Measurements from ENCODE around the gene MAP3K10.

Gene MAP3K10

DNA sequence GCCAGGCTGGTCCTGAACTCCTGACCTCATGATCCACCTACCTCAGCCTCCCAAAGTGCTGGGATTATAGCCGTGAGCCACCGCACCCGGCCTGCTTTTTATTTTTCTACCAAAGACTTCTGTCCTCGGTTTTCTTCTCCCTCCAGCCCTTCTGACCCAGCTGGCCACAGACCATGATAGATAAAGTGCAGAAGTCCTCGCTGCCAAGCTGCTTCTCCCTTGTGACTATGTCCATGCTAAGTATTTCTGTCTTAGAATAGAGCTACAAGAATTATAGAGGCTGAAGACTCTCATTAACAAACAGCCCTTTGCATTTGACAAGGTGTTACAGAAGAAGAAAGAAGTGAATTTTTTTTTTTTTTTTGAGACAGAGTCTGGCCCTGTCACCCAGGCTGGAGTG, 15.4 kb upstream of the MAP3K10 start:
- no peak for DNase-seq

DNA sequence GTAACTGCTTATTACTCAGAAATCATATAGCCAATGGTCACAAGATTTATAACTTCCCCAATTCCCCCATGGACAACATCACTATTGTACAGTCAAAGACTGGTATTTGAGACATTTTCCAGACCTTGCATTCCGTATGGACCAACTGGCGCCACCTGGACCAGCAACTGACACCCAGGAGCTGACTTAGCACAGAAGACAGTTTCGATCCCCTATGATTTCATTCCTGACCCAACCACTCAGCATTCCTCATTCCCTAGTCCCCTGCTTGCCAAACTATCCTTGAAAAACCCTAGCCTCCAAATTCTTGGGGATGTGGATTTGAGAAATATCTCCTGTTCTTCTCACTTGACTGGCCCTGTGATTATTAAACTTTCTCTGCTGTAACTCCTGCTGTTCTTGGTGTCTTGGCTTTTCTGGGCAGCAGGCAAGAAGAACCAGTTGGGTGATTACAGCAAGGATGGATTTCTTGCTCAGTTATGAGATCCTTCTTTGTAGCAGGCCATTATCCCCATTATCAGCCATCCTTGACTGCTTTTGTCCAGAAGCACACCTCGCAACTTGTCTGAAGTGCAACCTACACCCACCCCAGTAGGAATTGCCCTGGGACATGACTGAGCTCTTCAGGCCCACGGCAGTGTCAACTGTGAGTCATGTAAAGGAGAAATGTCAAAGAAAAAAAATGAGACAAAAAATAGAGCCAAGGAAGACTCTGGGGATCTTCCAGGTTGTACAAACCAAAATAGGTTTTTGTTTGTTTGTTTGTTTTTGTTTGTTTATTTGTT, 13.7 kb upstream of the MAP3K10 start:
- DNase-seq, result no peak

DNA sequence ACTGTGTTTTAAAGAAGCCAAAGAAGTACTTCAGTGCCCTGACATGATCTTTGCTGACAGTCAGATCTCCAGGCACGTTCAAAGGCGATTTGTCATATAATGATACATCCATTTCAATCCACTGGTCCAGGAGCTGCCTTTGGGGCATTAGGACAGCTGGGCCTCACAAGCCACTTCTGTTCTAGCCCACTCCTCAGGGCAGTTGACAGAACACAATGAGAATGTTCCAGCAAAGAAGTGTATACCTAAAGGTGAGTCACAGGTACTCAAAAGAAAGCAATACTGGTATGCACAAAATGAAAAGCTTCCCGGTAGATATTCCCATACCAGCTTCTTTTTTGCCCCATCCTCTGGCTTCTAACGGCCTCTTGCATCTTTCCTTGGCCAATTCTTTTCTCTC, 12.5 kb upstream of the MAP3K10 start:
- no peak for DNase-seq

DNA sequence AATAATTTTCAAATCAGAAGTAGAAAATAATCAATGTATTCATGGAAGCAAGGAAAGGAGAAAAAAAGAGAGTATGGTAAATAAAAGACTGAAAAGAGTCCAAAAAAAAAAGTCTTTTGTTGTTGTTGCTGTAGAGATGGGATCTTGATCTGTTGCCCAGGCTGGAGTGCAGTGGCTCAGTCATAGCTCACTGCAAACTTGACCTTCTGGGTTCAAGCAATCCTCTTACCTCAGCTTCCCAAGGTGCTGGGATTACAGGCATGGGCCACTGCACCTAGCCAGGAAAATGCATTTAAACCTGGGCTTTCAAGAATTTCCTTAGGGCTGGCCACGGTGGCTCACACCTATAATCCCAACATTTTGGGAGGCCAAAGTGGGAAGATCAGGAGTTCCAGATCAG, 7.0 kb upstream of the MAP3K10 start:
- no peak for DNase-seq

DNA sequence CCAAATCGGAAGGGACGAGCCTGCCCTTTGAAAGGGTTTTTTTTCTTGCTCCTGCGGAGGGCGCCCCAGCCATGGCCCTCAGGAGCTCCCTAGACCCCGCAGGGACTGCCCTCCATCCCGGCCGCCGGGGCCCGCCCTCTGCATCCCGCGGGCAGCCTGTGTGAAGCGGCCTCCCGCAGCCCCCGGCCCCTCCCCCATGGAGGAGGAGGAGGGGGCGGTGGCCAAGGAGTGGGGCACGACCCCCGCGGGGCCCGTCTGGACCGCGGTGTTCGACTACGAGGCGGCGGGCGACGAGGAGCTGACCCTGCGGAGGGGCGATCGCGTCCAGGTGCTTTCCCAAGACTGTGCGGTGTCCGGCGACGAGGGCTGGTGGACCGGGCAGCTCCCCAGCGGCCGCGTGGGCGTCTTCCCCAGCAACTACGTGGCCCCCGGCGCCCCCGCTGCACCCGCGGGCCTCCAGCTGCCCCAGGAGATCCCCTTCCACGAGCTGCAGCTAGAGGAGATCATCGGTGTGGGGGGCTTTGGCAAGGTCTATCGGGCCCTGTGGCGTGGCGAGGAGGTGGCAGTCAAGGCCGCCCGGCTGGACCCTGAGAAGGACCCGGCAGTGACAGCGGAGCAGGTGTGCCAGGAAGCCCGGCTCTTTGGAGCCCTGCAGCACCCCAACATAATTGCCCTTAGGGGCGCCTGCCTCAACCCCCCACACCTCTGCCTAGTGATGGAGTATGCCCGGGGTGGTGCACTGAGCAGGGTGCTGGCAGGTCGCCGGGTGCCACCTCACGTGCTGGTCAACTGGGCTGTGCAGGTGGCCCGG, 815 bp downstream of the MAP3K10 start:
- DNase-seq, result no peak

DNA sequence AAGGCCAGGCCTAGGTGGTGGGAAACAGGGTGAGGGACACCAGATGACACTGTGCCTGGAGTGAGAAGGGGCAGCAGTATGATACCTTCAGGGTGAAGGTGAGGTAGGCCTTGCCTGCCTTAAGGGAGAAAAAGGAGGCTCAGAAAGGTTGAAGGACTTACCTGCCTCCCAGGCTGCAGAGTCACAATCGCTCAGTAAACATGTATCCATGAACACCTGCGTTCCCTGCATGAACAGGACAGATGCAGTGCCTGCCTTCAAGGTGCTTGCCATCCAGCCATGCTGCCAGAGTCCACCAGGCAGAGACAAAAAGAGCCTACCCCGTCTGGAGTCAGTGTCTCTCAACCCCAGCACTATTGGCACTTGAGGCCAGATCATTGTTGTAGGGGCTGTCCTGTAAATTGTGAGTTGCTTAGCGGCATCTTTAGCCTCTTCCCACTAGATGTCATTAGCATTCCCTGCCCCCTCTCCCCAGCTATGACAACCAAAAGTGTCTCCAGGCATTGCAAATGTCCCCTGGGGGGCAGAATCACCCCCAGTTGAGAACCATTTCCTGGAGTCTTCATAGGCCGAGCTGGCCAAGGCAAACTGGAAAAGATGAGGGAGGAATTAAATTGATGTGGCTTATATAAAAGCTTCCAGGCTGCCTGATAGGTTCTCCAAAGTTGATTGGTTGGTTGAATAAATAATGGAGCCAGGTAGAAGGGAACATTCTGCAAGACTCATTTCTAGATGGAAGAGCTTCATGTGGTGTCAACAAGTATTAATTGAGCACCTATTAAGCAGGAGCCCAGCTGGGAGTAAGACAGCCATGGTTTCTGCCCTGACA, 1.7 kb downstream of the MAP3K10 start:
- no peak for DNase-seq

DNA sequence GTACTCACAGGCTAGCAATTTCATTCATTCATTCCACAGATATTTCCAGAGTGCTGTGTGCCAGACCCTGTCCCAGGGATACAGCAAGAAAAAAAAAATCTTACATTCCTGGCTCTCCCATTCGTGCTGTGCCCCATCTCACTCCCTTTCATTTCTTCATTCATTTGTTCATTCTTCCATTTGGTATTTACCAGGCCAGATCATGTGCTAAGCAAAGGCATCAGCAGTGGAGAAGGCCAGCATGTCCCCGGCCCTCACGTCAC, 2.3 kb downstream of the MAP3K10 start:
- DNase-seq, result no peak

DNA sequence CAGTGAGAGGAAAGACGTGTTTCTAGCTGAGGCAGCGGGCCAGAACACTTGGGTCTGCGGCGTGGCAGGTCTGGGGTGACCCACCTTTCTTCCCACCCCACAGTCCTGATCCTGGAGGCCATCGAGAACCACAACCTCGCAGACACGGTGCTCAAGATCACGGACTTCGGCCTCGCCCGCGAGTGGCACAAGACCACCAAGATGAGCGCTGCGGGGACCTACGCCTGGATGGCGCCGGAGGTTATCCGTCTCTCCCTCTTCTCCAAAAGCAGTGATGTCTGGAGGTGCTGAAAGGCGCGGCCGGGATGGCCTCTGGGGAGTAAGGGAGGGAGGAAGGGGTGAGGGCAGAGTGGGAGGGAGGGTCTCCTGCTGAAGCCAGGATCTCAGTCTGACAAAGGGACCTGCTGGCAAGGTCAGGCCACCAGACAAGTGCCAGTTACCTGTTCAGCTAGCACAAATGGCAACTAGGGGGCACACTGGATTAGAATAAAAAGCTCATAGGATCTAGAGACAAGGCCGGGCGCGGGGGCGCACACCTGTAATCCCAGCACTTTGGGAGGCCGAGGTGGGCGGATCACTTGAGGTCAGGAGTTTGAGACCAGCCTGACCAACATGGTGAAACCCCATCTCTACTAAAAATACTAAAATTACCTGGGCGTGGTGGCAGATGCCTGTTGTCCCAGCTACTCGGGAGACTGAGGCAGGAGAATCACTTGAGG, 7.2 kb downstream of the MAP3K10 start:
- DNase-seq, result no peak

DNA sequence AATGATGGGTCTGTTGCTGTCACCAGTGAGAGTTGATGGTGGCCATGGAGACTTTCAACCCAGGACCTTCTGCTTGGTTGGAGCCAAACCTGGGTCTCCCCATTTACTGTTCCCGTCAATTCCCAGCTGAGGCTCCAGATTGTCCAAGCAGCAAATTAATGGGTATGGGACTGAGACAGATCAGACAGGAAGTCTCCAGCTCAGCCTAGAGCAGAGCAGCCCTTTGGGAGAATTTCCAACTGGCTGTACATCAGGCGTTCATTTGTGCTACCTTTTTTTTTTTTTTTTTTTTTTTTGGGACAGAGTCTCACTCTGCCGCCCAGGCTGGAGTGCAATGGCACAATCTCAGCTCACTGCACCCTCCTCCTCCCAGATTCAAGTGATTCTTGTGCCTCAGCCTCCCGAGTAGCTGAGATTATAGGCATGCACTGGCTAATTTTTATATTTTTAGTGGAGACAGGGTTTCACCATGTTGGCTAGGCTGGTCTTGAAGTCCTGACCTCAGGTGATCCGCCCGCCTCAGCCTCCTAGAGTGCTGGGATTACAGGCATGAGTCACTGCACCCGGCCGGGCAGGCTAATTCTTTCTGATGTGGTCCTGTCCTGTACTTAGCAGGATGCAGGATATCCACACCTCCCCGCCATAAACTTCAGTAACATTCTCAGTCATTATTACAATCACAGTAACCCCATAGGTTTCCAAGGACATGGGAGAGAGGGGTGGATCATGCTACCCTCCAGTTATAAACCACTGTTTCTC, 9.3 kb downstream of the MAP3K10 start:
- DNase-seq, result no peak

DNA sequence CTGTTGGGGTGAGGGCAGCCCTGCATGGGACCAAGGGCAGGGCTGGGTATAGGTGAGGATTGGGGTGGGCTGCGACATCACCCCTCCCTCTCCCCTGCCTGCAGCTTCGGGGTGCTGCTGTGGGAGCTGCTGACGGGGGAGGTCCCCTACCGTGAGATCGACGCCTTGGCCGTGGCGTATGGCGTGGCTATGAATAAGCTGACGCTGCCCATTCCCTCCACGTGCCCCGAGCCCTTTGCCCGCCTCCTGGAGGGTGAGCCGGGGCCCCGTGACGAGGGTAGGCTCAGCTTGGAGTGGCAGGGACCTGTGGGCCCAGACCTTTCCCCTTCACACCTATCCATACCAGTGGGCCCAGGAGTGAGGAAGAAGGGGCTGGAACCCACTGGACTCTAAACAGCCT, 13.2 kb downstream of the MAP3K10 start:
- no peak for DNase-seq

DNA sequence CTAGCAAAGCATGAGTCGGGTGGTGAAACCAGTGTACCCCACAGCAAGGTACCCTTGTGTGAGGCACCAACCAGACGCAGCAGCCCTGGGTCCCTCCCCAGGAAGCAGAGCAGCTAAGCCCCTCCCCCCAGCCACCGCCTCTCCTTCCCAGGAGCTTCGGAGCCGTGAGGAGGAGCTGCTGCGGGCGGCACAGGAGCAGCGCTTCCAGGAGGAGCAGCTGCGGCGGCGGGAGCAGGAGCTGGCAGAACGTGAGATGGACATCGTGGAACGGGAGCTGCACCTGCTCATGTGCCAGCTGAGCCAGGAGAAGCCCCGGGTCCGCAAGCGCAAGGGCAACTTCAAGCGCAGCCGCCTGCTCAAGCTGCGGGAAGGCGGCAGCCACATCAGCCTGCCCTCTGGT, 14.5 kb downstream of the MAP3K10 start:
- no peak for DNase-seq

DNA sequence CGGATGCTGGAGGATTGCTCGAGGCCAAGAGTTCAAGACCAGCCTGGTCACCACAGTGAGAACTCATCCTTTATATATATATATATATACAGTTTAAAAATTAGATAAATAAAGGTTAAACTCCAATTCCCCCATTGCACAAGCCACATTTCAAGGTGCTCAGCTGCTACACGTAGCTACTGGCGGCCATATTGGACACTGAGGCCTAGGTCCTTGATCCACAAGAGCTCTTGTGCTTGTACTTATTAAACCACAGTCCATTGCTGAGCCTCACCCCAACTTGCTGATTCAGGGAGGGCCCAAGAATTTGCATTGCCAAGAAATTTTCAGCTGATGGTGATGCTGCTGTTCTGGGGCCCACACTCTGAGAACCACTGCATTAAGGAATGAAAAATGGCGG, 17.4 kb downstream of the MAP3K10 start:
- DNase-seq, result no peak

DNA sequence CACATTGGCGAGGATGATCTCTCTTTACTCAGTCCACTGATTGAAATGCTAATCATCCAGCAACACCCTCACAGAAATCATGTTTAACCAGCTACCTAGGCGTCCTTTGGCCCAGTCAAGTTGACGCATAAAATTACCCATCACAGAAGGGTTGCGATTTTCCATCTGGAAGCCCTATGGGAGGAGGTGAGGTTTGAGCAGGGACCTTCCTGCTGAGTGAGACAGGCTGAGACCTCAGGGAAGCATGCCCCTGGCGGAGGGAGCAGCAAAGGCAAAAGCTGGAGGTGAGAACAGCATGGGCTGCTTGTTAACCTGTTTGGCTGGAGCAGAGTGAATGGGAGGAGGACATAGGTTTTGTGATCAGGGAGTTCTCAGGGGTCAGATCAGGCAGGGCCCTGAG, 19.7 kb downstream of the MAP3K10 start:
- no peak for DNase-seq

DNA sequence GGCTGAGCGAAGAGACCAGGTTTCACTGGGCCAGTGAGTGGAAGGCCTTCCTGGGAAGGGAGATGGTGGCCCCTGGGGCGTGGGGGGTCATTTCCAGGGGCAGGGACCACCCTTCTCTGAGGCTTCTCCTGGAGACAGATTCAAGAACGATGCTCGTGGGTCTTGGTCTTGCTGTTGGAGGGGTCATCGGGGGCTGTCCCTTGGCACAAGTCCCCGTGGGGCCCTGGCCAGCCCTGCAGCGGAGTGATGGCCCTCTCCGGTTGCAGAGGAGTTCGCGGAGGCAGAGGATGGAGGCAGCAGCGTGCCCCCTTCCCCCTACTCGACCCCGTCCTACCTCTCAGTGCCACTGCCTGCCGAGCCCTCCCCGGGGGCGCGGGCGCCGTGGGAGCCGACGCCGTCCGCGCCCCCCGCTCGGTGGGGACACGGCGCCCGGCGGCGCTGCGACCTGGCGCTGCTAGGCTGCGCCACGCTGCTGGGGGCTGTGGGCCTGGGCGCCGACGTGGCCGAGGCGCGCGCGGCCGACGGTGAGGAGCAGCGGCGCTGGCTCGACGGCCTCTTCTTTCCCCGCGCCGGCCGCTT, 22.1 kb downstream of the MAP3K10 start:
- no peak for DNase-seq

DNA sequence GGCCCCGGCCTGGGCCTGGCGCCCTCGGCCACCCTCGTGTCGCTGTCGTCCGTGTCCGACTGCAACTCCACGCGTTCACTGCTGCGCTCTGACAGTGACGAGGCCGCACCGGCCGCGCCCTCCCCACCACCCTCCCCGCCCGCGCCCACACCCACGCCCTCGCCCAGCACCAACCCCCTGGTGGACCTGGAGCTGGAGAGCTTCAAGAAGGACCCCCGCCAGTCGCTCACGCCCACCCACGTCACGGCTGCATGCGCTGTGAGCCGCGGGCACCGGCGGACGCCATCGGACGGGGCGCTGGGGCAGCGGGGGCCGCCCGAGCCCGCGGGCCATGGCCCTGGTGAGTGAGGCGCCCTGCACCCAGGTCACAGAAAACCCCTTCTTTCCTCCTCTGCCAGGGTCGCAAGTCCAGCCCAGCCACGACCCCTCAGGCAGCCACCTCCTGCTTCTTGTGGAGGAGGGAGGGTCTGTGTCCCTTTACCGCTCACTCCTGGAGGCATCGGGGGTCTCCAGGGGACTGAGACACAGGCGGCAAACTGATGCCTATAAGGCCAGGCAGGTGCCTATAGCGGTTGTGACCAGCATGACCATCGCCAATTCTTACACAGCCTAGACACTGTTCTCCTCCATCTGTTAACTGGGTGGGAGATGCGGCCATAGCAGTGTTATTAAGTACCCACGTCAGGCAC, 22.8 kb downstream of the MAP3K10 start:
- no peak for DNase-seq

DNA sequence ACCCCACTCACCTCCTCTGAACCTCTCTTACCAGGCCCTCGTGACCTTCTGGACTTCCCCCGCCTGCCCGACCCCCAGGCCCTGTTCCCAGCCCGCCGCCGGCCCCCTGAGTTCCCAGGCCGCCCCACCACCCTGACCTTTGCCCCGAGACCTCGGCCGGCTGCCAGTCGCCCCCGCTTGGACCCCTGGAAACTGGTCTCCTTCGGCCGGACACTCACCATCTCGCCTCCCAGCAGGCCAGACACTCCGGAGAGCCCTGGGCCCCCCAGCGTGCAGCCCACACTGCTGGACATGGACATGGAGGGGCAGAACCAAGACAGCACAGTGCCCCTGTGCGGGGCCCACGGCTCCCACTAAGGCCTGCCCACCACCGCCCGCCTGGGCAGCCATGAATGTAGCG, 23.7 kb downstream of the MAP3K10 start:
- DNase-seq, result no peak

DNA sequence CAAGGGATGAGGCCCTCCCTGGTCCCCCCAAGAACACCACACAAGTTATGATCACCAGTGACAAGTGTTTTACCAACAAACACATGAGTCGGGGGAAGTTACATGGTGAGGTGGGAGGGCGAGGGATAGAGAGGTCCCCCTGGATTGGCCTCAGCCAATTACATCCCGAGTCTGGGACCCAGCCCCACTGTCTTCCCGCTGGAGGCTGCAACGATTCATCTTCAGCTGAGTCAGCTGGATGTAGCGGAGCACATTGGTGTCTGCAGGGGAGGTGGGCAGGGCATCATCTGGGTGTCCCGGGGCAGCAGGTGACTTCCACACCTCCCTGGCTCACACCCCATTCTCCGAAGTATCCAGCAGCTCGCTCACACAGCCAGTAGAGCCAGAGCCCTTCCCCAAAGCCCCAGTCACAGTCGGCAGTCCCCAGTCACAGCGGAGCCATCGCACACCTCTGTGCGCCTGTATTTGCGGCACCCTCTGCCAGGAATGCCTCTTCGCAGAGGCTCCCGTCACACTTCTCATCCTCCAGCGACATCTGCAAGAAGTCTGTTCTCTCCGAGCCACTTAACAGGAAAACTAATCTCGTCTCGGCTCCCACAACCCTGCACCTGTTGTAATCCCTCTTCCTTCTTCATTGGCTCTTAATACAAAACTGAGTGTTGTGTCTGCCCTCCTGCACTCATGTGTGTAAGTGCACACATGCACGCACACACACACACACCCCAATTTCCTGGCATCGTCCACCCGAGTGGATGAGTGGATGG, 25.0 kb downstream of the MAP3K10 start:
- no peak for DNase-seq

DNA sequence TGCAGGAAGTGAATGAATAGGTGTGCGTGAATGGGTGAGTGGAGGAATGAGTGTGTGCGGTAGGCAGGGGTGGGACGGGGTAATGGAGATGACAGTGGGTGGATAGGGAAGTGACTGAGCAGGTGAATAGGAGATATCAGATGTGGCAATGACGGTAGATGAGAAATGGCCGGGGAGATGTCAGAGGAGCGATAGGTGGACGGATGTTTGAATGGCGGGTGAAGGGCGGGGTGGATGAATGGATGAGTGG, 25.5 kb downstream of the MAP3K10 start:
- DNase-seq, result no peak

DNA sequence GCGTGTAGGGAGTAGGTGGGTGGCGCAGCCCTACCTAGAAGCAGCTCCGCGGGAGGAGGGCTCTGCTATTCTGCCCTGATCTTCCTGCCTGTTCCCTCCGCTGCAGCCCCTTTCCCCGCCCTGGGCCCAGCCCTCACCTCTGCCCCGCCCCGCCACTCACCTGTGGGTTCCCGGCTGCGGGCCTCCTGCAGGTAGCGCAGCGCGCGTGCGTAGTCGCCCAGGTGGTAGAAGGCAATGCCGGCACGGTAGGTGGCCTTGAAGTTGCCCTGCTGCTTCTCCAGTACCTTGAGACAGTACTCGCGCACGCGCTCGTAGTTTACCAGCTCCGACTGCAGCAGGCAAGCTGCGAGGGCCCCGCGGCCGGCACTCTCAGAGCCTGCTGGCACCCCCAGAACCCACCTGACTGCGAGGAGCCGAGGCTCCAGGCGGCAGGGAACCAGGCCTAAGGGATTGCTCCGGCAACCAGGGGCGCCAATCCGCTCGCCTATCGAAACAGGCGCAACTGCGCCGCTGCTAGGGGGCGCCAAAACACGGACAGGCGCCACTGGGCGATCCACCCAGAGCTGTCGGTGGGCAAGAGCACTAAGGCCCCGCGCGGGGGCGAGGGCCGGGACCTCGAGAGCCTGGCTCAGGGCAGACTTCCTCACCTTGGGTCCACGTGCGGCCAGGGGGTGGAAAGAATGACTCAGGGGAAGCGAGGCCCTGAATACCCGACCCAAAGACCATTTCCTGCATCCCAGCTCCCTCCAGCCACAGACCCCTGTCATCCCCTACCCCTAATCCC, 26.0 kb downstream of the MAP3K10 start:
- DNase-seq, result no peak

All from activated T-cell treated with anti-CD3 and anti-CD28 coated beads for 4 hours (primary cell).